ENCODE results near the gene ACSF3.
"Not testable (repeated sequence)": the region's sequence is repeated elsewhere in the genome, so short reads cannot be mapped to it uniquely, and the experiment has no call there.

The ACSF3 gene

DNA sequence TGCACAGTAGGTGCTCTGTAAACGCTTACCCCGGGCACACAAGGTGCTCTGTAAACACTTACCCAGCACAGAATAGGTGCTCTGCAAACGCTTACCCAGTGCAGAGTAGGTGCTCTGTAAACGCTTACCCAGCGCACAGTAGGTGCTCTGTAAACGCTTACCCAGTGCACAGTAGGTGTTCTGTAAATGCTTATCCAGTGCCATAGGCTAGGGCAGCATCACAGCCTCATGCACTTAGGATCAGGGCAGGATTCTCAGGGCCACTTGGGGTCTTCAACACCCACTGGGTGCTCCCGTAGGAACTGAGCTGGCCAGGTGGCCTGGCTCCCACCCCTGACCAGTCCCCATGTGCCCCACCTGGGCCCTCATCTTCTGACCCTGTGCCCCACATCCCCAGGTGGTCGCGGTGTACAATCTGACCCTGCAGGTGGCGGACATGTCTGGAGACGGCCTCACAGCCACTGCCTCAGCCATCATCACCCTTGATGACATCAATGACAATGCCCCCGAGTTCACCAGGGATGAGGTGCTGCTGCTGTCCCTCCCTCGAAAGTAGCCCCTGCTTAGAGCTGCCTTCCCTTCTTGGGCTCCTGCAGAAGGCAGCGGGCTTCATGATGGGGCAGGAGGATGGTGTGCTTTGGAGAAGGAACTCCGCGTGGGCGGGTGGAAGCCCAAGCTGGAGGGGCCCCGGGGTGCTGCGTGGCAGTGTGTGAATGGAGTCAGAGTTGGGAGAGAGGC lies 93.5 kb downstream of the ACSF3 start:
- no peak for DNase-seq

DNA sequence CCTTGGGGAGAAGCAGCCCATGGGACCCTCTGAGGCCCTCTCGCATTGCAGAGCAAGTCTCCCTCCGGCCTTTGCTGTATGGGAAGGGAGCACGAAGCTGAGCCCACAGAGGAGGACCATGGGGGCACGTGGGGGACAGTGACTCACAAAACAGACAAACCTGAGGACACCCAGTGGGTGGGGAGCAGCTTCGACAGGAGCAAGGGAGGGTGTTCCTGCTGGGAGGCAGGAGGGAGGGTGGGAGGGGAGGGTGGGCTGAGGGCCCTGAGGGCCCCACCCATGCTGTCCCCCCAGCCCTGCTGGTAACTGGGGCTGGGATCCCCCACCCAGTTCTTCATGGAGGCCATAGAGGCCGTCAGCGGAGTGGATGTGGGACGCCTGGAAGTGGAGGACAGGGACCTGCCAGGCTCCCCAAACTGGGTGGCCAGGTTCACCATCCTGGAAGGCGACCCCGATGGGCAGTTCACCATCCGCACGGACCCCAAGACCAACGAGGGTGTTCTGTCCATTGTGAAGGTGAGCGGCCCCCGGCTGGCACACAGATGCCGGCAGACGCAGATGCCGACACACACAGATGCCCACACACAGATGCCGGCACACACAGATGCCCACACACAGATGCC lies 94.2 kb downstream of the ACSF3 start:
- DNase-seq, result no peak

DNA sequence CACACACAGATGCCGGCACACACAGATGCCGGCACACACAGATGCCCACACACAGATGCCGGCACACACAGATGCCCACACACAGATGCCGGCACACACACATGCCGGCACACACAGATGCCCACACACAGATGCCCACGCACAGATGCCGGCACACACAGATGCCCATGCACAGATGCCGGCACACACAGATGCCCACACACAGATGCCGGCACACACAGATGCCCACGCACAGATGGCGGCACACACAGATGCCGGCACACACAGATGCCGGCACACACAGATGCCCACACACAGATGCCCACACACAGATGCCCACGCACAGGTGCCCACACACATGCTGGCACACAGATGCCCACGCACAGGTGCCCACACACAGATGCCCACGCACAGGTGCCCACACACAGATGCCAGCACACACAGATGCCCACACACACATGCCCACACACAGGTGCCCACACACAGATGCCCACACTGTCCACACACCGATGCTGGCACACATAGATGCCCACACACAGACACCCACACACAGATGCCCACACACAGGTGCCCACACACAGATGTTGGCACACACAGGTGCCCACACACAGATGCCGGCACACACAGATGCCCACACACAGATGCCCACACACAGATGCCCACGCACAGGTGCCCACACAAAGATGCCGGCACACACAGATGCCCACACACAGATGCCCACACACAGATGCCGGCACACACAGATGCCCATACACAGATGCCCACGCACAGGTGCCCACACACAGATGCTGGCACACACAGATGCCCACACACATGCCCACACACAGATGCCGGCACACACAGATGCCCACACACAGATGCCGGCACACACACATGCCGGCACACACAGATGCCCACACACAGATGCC lies 95.1 kb downstream of the ACSF3 start:
- DNase-seq, result not testable (repeated sequence)

DNA sequence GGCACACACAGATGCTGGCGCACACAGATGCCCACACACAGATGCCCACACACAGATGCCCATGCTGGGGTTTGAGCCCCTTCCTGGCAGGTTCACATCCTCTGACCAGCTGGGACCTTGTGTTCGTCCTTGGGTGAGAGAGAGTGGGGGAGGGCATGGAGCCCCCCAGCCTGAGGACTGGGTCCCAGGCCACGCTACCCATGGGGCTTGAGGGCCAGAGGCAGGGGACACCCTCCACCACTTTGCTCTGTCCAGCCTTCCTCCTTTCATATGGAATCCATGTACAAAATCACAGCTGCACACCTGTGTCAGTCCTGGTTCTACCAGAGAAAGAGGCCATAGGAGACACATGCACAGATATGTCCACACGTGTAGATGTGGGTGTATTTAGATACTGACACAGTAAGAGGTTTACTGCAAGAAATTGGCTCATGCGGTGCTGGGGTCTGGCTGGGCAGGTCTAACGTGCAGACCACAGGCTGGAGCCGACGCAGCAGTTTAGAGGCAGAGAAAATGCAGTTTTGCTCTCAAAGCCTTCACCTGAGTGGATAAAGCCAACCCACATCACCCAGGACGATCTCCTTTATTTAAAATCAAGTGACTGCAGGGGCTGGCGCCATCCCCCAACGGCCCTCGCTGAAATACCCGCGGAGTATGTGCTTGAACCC lies 95.8 kb downstream of the ACSF3 start:
- DNase-seq, result no peak

DNA sequence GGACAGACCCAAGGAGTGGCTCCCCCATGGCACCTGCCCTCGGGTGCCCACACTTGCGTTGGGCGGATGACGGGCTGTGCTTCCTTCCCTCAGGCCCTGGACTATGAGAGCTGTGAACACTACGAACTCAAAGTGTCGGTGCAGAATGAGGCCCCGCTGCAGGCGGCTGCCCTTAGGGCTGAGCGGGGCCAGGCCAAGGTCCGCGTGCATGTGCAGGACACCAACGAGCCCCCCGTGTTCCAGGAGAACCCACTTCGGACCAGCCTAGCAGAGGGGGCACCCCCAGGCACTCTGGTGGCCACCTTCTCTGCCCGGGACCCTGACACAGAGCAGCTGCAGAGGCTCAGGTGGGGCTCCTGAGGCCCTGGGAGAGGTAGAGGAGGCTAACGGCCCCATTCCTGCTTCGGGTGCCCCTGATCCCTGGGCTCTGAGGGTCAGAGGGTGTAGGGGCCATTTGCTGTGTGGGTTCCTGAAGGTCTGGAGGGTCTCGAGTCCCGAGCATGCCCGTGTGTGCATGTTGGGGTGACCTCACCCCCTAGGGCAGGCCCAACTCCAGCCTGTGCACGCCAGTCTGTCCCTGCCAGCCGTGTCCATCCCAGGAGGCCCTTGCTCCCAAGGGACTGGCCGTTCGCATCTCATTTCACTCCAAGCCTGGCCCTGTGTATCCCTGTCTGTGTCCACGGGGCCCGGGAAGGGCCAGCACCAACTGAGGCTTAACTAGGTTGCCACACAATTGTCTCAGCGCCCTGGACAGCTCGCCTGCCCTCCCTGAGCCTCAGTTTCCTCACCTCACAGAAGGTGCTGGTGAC lies 96.7 kb downstream of the ACSF3 start:
- DNase-seq, result no peak

DNA sequence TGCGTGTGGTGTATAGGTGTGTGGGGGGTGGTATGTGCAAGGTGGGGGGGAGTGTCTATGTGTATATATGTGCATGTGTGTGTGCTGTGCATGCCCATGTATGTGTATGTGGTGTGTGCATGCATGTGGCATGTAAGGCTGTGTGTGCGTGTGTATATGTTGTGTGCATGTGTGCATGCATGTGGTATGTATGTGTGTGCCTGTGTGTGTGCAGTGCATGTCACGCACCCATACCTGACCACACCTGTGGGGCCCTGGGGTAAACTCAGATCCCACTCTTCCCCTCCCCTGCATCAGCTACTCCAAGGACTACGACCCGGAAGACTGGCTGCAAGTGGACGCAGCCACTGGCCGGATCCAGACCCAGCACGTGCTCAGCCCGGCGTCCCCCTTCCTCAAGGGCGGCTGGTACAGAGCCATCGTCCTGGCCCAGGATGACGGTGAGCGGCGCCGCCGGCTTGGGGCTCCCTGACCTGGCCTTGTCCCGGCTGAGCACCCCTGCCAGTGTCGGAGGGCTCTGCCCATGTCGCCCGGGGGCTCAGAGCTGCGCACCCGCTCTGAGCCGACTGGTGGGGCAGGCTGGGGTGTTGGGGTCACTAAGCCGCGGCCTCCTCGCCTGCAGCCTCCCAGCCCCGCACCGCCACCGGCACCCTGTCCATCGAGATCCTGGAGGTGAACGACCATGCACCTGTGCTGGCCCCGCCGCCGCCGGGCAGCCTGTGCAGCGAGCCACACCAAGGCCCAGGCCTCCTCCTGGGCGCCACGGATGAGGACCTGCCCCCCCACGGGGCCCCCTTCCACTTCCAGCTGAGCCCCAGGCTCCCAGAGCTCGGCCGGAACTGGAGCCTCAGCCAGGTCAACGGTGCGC lies 97.6 kb downstream of the ACSF3 start:
- no peak for DNase-seq

DNA sequence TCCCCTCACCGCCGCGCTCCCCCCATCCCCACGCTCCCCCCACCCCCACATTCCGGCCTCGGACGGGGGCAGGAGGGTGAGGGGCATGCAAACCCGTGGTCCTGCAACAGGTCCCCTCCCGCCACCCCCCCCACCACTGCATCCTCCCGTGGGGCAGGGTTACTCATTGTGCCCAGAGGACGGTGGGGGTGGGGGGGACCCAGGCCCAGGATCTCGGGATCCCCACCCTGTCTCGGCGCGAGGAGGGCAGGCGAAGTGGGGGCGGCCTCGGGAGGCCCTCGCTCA lies 98.2 kb downstream of the ACSF3 start:
- no peak for DNase-seq

DNA sequence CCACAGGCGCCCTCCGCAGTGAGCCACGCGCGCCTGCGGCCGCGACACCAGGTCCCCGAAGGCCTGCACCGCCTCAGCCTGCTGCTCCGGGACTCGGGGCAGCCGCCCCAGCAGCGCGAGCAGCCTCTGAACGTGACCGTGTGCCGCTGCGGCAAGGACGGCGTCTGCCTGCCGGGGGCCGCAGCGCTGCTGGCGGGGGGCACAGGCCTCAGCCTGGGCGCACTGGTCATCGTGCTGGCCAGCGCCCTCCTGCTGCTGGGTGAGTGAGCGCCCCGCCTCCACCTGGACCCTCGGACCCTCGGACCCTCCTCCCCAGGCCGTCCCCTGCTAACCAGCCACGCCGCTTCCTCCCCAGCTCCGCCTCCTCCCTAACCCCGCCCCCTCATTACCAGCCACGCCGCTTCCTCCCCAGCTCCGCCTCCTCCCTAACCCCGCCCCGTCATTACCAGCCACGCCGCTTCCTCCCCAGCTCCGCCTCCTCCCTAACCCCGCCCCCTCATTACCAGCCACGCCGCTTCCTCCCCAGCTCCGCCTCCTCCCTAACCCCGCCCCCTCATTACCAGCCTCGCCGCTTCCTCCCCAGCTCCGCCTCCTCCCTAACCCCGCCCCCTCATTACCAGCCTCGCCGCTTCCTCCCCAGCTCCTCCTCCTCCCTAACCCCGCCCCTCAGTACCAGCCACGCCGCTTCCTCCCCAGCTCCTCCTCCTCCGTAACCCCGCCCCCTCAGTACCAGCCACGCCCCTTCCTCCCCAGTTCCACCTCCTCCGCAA lies 98.7 kb downstream of the ACSF3 start:
- DNase-seq, result peak in 17 of 56 donors; percentile 4 to 69 (median 44)

DNA sequence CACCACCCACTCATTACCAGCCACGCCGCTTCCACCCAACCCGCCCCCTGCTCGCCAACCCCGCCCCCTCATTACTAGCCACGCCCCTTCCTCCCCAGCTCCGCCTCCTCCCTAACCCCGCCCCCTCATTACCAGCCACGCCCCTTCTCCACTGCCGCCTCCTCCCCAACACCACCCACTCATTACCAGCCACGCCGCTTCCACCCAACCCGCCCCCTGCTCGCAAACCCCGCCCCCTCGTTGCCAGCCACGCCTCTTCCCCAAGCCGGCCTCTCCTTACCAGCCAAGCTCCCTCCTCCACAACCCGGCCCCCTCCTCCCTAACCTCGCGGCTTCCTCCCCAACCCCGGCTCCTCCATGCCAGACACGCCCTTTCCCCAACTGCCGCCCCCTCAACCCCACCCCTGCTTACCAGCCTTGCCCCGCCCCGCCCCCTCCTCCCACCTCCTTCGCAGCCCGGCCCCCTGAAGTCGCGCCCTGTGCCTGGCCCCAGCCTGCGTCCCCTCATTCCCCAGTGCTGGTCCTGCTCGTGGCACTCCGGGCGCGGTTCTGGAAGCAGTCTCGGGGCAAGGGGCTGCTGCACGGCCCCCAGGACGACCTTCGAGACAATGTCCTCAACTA lies 99.4 kb downstream of the ACSF3 start:
- DNase-seq, result peak in 2 of 56 donors; percentile 21 to 54

DNA sequence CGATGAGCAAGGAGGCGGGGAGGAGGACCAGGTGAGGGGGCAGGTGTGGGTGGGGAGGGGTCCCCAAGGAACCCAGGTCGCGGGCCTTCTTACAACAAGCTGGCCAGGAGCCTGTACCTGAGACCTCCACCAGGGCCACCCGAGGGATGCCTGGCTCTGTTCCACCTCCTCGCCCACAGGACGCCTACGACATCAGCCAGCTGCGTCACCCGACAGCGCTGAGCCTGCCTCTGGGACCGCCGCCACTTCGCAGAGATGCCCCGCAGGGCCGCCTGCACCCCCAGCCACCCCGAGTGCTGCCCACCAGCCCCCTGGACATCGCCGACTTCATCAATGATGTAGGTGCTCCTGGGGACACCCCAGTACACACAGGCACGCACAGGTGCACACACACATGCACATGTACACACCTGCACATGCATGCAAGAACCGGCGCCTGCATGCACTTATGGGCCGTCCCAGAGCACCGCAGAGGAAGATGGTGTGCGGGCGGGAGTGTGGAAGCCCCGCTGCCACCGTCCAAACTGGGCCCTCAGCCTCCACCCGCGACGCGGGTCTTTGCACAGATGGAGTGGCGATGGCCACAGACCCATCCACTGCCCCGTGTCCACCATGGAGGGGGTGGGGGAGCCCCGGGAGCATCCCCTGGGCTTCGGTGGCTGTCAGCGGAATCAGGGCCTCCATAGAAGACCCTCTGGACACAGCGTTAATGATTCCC lies 100.1 kb downstream of the ACSF3 start:
- no peak for DNase-seq

DNA sequence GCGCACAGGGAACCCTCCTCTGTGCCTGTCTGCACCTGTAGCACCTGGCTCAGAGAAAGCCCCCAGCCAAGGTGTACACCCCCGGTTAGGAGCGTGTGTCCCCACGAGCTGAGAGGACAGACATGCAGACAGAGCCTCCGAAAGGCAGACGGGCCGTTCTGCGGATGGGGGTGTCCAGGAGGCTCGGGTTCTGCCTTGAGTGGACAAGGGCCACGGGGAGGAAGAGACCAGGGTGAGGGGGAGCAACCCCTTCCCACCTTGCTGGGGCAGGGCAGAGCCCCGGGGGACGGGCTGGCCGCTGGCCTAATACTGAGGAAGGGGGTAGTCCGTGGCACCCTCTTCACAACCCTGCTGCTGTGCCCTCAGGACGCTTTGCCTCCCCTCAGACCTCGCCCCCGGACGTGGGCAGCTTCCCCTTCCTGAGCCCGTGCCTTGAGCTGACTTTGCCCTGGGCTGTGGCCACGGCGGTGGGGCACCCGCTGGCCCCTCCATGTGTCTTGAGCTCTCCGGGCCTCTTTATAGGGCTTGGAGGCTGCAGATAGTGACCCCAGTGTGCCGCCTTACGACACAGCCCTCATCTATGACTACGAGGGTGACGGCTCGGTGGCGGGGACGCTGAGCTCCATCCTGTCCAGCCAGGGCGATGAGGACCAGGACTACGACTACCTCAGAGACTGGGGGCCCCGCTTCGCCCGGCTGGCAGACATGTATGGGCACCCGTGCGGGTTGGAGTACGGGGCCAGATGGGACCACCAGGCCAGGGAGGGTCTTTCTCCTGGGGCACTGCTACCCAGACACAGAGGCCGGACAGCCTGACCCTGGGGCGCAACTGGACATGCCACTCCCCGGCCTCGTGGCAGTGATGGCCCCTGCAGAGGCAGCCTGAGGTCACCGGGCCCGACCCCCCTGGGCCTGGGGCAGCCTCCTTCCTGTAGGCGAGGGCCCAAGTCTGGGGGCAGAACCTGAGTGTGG lies 101.0 kb downstream of the ACSF3 start:
- no peak for DNase-seq

DNA sequence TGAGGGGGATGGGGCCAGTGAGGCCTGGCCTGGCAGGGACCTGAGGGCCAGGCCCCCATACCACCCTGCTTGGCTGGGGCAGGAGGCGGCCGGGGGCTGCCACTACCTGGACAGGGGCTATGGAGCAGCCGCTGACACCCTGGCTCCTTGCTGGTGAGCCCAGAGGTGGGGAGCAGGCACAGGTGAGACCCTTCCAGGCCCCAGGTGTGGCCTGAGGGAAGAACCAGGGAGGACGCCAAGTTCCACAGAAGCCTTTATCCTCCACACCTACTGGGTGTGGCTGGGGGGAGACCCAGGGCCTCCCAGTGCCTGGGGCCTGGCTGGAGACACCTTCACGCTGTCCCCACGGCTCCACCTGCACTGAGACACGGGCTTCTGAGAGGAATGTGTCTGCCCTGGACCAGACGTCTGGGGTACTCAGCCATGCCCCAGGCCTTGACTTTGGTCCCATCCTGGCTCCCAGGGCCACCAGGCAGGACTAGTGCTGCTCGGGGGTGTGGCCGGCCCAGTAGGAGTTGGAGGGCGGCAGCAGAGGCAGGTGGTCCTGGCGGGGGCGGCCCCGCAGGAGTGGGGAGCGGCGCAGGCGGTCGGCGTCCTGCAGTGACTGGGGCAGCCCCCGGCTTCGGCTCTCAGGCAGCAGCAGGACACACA lies 102.0 kb downstream of the ACSF3 start:
- no peak for DNase-seq

DNA sequence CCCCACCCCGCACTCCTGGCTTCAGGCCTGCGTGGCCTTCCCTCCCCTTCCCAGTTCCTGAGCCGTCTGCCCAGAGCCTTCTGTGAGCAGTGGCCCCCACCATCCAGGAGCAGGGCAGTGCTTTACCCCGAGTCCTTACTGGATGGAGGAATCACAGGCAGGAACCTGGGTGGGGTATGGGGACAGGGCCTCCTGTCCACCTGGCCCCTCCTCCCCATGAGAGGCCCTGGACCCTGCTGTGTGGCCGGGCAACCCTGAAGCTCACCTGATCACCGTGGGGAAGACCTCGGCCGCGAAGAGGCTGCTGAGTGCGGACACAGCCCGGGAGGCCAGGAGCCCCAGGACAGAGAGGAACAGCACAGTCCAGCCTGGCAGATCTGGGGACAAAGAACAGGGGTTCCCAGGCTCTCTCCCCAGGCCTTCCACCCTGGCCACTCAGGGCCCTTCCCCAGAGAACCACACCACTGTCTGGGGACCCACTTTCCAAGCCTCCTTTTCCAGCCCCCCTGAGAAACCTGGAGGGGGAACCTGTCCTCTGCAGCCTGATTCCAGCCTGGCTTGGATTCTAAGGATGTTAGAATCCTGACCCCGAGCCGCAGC lies 103.5 kb downstream of the ACSF3 start:
- DNase-seq, result no peak

DNA sequence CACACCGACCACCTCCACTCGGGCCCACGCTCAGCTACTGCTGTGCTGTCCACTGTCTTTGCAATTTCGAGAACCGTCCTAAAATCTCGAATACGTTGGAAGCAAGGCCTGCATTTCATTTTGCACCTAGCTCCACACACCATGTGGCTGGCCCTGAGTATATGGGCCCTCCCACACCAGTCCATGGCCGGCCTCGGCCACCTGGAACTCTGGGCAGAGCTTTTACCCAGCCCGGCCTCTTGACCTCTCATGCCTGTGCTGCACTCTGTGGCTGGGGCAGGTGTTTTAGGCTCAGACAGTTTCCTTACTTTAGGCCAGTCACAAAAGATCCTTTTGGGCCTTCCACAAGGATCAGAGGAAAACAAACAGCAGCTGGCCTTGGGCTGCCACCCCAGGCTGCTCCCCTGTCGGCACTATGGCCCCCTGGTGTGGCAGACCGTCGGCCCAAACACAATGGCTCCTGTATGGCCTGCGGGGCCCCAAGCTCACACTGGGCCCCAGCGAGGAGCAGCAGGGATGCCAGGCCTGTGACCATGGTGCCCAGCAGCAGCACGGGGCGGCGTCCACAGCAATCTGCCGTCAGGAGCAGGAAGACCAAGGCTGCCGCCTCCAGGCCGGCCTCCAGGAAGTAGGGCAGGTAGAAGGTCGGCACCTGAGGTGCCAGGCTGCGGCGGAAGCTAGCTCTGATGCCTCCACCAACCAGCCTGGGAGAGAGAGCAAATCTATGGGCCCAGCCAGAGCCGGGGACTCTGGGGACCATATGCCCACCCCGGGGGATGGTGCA lies 104.2 kb downstream of the ACSF3 start:
- DNase-seq, result no peak
